Measurements from ENCODE around the gene ANKIB1.
"Not testable (repeated sequence)": the region's sequence is repeated elsewhere in the genome, so short reads cannot be mapped to it uniquely, and the experiment has no call there.

Gene ANKIB1

DNA sequence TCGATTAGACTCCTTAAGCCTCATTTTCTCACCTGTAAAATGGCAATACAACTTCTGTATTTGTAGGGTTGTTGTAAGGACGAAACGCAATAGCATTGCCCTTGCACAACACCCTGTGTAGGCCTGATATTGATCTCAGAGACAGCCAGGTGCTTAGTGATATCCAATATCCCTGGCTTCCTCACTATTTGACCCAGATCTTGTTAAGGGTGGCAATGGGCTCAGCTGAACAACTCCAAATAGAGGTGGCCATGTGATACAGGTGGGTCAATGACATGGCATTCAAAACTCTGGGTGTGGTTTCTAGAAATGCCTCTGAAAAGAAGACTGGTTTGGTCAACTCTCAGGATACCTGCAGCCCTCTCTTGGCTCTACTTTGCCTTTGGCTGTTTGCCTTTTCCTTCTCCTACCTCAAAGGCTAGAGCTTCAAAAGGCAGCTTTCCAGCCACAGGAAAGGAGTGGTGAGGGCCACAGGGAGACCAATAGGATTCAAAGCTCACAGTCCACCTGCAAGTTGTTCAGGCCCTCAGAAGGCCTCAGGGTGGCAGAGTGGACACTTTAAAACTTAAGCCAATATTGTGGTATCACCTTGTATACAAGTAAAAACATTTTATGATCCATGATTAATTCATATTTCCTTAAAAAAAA, 186.6 kb downstream of the ANKIB1 start:
- DNase-seq (ENCODE audit: insufficient read length, low spot score) (no peak), FAIRE-seq (no peak)
- no peak for TF ChIP-seq TAF1 (IDR thresholded peaks at IDR 0.05; ENCODE audit: low read depth, low read length)
- no peak for TF ChIP-seq PAX5 (IDR thresholded peaks at IDR 0.05; ENCODE audit: insufficient read depth, low read length, severe bottlenecking)
- TF ChIP-seq POLR2A (IDR thresholded peaks at IDR 0.05; ENCODE audit: low read depth, low read length): no peak
- TF ChIP-seq POLR2AphosphoS5 (IDR thresholded peaks at IDR 0.05; ENCODE audit: low read depth, low read length): no peak
- TF ChIP-seq POU2F2 (IDR thresholded peaks at IDR 0.05; ENCODE audit: low read depth, low read length): no peak
- TF ChIP-seq SPI1 (IDR thresholded peaks at IDR 0.05; ENCODE audit: low read depth, low read length): no peak

DNA sequence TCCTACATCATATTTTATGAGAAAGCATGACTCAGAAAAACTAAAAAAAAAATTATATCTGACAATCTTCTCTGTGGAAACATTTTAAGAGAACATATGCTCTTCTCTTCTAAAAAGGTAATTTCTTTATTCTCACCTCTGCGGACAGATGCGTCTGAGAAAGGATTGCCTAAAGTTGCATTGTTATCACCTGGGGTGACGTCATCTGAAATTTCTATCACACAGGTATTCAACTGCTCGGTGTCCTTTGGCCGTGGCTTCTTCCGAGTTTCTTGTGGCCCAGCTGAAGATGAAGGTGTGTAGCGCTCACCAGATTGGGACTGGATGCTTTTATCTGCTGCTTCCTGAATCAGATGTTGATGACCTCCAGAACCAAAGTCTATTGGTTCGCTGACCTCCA, 187.2 kb downstream of the ANKIB1 start:
- no peak for TF ChIP-seq TAF1 (IDR thresholded peaks at IDR 0.05; ENCODE audit: low read depth, low read length)
- TF ChIP-seq POLR2AphosphoS5 (IDR thresholded peaks at IDR 0.05; ENCODE audit: low read depth, low read length): no peak
- TF ChIP-seq SPI1 (IDR thresholded peaks at IDR 0.05; ENCODE audit: low read depth, low read length): no peak
- TF ChIP-seq PAX5 (IDR thresholded peaks at IDR 0.05; ENCODE audit: insufficient read depth, low read length, severe bottlenecking): no peak
- TF ChIP-seq POU2F2 (IDR thresholded peaks at IDR 0.05; ENCODE audit: low read depth, low read length): no peak
- no peak for TF ChIP-seq POLR2A (IDR thresholded peaks at IDR 0.05; ENCODE audit: low read depth, low read length)
- FAIRE-seq: no peak
- no peak for DNase-seq (ENCODE audit: insufficient read length, low spot score)

DNA sequence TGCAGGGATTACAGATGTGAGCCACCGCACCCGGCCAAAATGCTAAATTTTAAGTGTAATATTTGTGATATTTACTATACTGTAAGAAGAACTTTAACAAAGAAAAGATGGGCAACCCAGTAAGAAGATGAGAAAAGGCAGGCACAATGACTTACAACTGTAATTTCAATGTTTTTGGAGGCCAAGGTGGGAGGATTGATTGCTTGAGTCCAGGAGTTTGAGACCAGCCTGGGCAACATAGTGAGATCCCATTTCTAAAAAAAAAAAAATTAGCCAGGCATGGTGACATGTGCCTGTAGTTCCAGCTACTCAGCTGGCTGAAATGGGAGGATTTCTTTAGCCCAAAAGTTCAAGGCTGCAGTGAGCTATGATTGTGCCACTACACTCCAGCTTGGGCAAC, 189.8 kb downstream of the ANKIB1 start:
- TF ChIP-seq POLR2A (IDR thresholded peaks at IDR 0.05; ENCODE audit: low read depth, low read length) (no peak), TAF1 (IDR thresholded peaks at IDR 0.05; ENCODE audit: low read depth, low read length) (no peak), PAX5 (IDR thresholded peaks at IDR 0.05; ENCODE audit: insufficient read depth, low read length, severe bottlenecking) (no peak), POU2F2 (IDR thresholded peaks at IDR 0.05; ENCODE audit: low read depth, low read length) (no peak), POLR2AphosphoS5 (IDR thresholded peaks at IDR 0.05; ENCODE audit: low read depth, low read length) (no peak), SPI1 (IDR thresholded peaks at IDR 0.05; ENCODE audit: low read depth, low read length) (no peak)
- DNase-seq (ENCODE audit: insufficient read length, low spot score) (no peak), FAIRE-seq (no peak)

DNA sequence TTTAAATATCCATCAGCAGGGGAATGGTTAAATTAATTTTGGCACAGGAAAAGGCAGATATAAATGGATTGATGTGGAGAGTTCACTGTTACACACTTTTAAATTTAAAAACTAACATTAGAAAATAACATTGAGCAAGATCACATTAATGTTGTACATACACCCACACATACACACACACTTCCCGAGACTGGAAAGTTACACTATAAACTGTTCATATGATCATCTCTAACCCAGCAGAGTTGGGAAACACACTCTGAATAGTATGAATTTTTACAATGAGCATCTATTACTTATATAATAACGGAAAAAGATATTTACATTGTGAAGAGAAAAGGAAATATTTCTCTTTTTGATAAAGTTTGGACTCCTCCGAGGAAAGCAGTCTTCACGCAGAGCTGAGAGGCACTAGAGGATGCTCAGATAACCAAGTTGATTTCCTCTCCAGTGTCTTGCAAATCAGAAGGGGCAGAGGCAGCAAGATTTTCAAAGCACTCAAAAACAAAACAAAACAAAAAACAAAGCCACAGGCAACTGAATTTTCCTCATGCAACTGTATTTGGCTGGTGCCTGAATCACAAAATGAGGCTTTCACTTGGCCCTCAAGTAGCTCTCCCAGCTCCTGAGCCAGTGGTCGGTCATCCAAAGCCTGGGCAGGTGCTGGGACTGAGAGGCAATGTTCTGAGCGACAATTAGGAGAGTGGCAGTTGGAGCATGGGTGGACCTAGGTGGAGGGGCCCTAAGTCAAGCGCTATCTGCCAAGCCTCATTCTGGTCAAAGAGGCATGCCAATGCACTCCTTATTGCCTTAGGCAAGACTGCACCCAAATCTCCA, 191.1 kb downstream of the ANKIB1 start:
- FAIRE-seq (no peak), DNase-seq (ENCODE audit: insufficient read length, low spot score) (no peak)
- TF ChIP-seq PAX5 (IDR thresholded peaks at IDR 0.05; ENCODE audit: insufficient read depth, low read length, severe bottlenecking): no peak
- TF ChIP-seq SPI1 (IDR thresholded peaks at IDR 0.05; ENCODE audit: low read depth, low read length): no peak
- TF ChIP-seq POLR2A (IDR thresholded peaks at IDR 0.05; ENCODE audit: low read depth, low read length): no peak
- TF ChIP-seq POU2F2 (IDR thresholded peaks at IDR 0.05; ENCODE audit: low read depth, low read length): no peak
- TF ChIP-seq TAF1 (IDR thresholded peaks at IDR 0.05; ENCODE audit: low read depth, low read length): no peak
- no peak for TF ChIP-seq POLR2AphosphoS5 (IDR thresholded peaks at IDR 0.05; ENCODE audit: low read depth, low read length)

DNA sequence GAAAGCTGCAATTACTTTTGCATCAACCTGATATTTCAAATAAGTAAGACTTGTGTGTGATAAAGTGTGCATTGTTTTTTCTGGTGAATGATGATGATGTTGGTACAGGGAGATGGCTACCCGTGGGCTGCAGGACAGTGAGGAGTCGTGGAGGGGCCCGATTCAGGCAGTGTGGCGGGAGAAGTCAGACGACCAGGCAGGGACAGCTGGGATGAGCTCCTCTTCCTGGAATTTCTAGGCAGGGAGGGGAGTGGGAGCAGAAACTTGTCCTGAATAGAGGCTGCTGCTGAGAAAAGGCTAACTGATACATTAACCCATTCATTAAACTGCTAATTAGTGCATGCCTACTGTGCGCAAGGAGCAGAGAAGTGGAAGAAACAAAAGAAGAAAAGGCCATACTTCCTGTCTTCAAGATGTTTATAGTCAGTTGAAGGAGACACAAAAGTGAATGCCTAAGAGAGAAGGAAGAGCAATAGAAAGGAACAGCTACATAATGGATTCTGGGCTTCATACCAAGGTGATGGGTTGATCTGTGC, 192.2 kb downstream of the ANKIB1 start:
- no peak for DNase-seq (ENCODE audit: insufficient read length, low spot score)

DNA sequence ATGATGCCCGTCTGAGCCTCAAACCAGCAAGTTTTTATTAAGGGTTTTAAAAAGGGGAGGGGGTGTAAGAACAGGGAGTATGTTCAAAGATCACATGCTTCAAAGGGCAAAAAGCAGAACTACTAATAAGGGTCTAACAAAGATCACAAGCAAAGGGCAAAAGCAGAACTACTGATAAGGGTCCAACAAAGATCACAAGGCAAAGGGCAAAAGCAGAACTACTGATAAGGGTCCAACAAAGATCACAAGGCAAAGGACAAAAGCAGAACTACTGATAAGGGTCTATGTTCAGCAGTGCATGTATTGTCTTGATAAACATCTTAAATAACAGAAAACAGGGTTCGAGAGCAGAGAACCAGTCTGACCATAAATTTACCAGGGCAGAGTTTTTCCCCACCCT, 196.9 kb downstream of the ANKIB1 start:
- FAIRE-seq; DNase-seq (ENCODE audit: insufficient read length, low spot score): not testable (repeated sequence)

More for the DNA sequence above, 192.2 kb downstream of the ANKIB1 start:
- TF ChIP-seq SPI1 (IDR thresholded peaks at IDR 0.05; ENCODE audit: low read depth, low read length) (no peak), PAX5 (IDR thresholded peaks at IDR 0.05; ENCODE audit: insufficient read depth, low read length, severe bottlenecking) (no peak), POU2F2 (IDR thresholded peaks at IDR 0.05; ENCODE audit: low read depth, low read length) (no peak), TAF1 (IDR thresholded peaks at IDR 0.05; ENCODE audit: low read depth, low read length) (no peak), POLR2A (IDR thresholded peaks at IDR 0.05; ENCODE audit: low read depth, low read length) (no peak), POLR2AphosphoS5 (IDR thresholded peaks at IDR 0.05; ENCODE audit: low read depth, low read length) (no peak)
- FAIRE-seq: no peak

DNA sequence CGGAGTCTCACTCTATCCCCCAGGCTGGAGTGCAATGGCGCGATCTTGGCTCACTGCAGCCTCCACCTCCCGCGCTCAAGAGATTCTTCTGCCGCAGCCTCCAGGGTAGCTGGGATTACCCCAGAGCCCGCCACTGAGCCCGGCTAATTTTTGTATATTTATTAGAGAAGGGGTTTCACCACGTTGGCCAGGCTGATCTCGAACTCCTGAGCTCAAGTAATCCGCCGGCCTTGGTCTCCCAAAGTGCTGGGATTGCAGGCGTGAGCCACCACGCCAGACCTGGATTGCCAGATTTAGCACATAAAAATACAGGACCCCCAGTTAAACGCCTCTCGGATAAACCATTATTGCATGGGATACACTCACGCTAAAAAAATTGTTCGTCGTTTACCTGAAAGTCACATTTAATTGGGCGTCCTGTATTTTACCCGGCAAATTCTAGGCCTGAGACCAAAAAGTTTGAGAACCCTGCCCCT, 201.1 kb downstream of the ANKIB1 start:
- FAIRE-seq (peak; percentile 89), DNase-seq (ENCODE audit: insufficient read length, low spot score) (no peak)
- no peak for TF ChIP-seq PAX5 (IDR thresholded peaks at IDR 0.05; ENCODE audit: insufficient read depth, low read length, severe bottlenecking)

DNA sequence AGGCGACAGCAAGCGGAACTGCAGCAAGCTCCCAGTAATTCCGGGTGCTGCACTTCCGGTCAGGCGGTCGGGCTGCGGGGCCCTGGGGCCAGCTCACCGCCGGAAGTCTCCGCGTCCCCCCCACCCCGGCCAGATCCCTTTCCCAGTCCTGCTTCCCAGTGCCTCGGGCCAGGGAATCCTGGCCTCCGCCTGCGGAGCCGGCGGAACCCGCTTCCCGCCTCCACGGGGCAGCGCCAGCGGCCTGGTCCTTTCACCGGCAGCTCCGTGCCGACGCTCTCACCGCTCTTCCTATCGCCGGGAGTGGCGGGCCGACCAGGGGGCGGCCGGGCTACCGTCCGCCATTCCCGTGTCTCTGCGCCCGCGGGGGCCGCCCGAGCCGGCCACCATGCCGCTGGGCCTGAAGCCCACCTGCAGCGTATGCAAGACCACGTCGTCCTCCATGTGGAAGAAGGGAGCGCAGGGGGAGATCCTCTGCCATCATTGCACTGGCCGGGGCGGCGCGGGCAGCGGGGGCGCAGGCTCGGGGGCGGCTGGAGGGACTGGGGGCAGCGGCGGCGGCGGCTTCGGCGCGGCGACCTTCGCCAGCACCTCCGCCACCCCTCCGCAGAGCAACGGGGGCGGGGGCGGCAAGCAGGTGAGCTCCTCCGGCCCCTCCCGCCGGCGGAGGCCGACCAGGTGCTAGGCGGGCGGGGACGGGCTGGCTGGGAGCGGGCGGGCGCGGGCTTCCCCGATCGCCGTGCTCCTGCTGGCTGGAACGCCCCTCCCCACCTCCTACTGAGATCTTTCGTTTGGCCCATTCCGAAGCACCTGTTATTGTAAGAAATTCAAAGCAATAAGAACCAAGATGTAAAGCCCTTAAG, 201.8 kb downstream of the ANKIB1 start, which contains the start of gene GATAD1:
TSS of gene GATAD1 (plus strand) at position 138 of the 860 bp plus-strand sequence. CDS start at position 386, 248 bp downstream.
- TF ChIP-seq POU2F2 (IDR thresholded peaks at IDR 0.05; ENCODE audit: low read depth, low read length) (peak; percentile 70), SPI1 (IDR thresholded peaks at IDR 0.05; ENCODE audit: low read depth, low read length) (peak; percentile 68), TAF1 (IDR thresholded peaks at IDR 0.05; ENCODE audit: low read depth, low read length) (peak; percentile 80), PAX5 (IDR thresholded peaks at IDR 0.05; ENCODE audit: insufficient read depth, low read length, severe bottlenecking) (no peak), POLR2A (IDR thresholded peaks at IDR 0.05; ENCODE audit: low read depth, low read length) (peak; percentile 27; the same call in 1 of the 2 replicates)
- peak; percentile 60 for DNase-seq (ENCODE audit: insufficient read length, low spot score)
- no peak for FAIRE-seq

DNA sequence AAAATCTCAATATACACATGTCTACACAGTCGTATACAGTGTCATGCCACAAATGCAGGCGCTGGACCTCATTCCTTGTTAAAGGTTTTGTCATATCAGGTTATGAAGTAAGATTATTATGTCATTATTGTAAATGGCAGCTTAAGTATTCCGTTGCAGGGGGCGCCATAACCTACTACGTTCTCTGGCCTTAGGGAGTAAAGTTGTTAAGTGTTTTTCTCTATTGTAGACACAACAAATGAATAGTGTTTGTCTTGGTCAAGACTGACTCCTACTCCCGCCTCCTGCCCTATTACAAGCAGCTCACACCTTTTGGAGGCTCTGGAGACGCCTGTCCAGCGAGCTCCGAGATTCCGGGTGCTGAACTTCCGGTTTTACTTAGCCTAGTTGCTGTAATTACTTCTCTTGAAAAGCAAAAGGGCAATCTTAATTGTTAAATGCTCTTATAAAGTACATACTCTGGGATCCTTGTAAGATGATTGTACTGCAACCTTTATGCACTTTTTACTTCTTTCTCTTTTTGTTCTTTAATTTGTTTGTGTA, 202.5 kb downstream of the ANKIB1 start:
- DNase-seq (ENCODE audit: insufficient read length, low spot score) (no peak), FAIRE-seq (peak; percentile 58)
- no peak for TF ChIP-seq POLR2AphosphoS5 (IDR thresholded peaks at IDR 0.05; ENCODE audit: low read depth, low read length)
- TF ChIP-seq TAF1 (IDR thresholded peaks at IDR 0.05; ENCODE audit: low read depth, low read length): 0 out of 2 replicates have a peak, but pooled peaks have one; percentile 31

Data from GM12891 (cell line).